Measurements from ENCODE around the gene FBLN1. TPM values are rescaled to one million over a fixed set of nuclear protein-coding genes. Genes with fewer than 3 reads are reported as not detected.

The FBLN1 gene
- total and polyA plus RNA-seq, 2 of the 8 experiments (the other 6 are each of a cell fraction or from before 2014, with no cell fraction given) = 159 to 168 TPM

DNA sequence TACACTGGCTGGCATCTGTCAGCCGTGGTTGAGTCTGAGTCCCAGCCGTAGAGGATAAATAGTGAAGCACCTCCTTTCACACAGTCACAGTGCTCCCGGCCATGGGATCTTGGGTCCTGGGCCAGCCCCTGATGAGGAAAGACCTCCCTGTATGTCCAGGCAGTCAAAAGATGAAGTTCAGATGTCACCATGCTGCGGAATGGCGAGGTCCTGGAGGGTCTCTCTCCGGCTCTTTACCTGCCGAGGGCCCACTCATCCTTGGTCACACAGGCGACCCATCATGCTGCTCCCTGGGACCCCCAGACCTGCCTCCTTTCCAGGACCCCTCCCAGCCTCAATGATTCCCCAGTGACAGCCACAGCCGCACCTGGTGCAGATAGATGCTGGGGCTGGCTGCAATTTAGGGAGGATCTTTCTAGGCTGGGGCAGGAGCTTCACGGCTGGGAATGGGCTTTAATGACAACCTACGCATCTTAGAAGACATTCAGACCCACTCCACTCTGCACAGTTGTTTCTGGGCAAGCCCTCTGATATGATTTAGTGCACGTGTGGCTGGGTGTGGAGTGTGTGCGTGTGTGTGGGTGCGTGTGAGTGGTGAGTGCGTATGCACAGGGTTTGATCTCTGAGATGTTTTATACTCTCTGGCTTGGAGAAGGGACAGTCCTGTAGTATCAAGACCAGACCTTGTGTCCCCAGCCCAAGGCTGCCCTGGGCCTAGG, 79.7 kb downstream of the FBLN1 start:
- no peak overlapping the region for H3K27ac ChIP-seq (ENCODE audit: low read depth, low read length)
- no peak overlapping the region for H4K5ac ChIP-seq (ENCODE audit: insufficient read length, low read depth, low read length)
- no peak overlapping the region for H3K56ac ChIP-seq (replicated peaks; ENCODE audit: insufficient read length, low read depth, low read length)
- no peak overlapping the region for H3K18ac ChIP-seq (ENCODE audit: extremely low read depth, low read length)
- ChIA-PET POLR2A (ENCODE audit: partially characterized antibody) (no interaction called here), CTCF (ENCODE audit: partially characterized antibody) (interaction anchor here (0.6 to 1.8 kb wide), 5 partner anchors 8 to 176 kb away, joined by 3 to 6 read pairs (median 3); no protein-coding TSS in a partner anchor)
- H3K4ac ChIP-seq (replicated peaks; ENCODE audit: insufficient read length, low read depth, low read length) = no peak overlapping the region
- H3K4me2 ChIP-seq (ENCODE audit: insufficient read depth in 1 of 2, low read depth in 2 of 2, low read length in 2 of 2) = no peak overlapping the region
- no peak overlapping the region for H2BK15ac ChIP-seq (ENCODE audit: low read length)
- no peak overlapping the region for H2BK120ac ChIP-seq (replicated peaks; ENCODE audit: low read depth, low read length)
- H2BK20ac ChIP-seq (ENCODE audit: low read length) = no peak overlapping the region
- no peak overlapping the region for H4K8ac ChIP-seq (ENCODE audit: extremely low read depth, insufficient read depth, low read length)
- H2AK5ac ChIP-seq (ENCODE audit: low read depth, low read length) = no peak overlapping the region
- DNase-seq (ENCODE audit: low read depth in 1 of 2, low spot score in 2 of 2) = no peak
- no peaks in the 10 kb centered on the region for H3K23me2 ChIP-seq (ENCODE audit: low read depth, low read length)
- H3K4me3 ChIP-seq (ENCODE audit: extremely low read depth in 1 of 4, insufficient read depth in 2 of 4, low read depth in 3 of 4, low read length in 4 of 4) = no peak overlapping the region
- H2BK5ac ChIP-seq (ENCODE audit: low read depth, low read length) = no peak overlapping the region
- no peak overlapping the region for H2BK12ac ChIP-seq (ENCODE audit: low read depth, low read length)
- no peak overlapping the region for H3K23ac ChIP-seq (ENCODE audit: insufficient read length)
- no peak for FAIRE-seq
- no peak overlapping the region for H2AFZ ChIP-seq (ENCODE audit: low read length)
- 73% methylated on average over 15 of the region's 15 CpGs; no CpG with 5 or more reads in 1 of the 2 experiments for WGBS, 2 experiments (ENCODE audit: extremely low coverage in 1 of 2, insufficient coverage in 1 of 2, insufficient read length in 1 of 2, insufficient replicate concordance in 2 of 2, low coverage in 1 of 2, low lambda C conversion rate in 2 of 2, missing lambda C conversion rate in 1 of 2)
- H3K9me3 ChIP-seq (ENCODE audit: insufficient read depth in 2 of 2, low read depth in 1 of 2, low read length in 1 of 2) = no peaks in the 10 kb centered on the region
- no peak overlapping the region for H3K14ac ChIP-seq (ENCODE audit: insufficient read length)
- H4K91ac ChIP-seq (replicated peaks; ENCODE audit: insufficient read length, low read length) = no peak overlapping the region
- H3K36me3 ChIP-seq (ENCODE audit: control insufficient read depth in 2 of 4, insufficient read depth in 4 of 4, low read length in 3 of 4) = no peaks in the 10 kb centered on the region
- no peak overlapping the region for H3K9ac ChIP-seq (replicated peaks in 1 of 4; ENCODE audit: extremely low read depth in 1 of 4, low read depth in 3 of 4, low read length in 3 of 4)
- no peaks in the 10 kb centered on the region for H3K4me1 ChIP-seq (replicated peaks in 1 of 4; ENCODE audit: control insufficient read depth in 3 of 4, insufficient read depth in 4 of 4, low read length in 3 of 4)
- H4K20me1 ChIP-seq (replicated peaks in 1 of 2; ENCODE audit: control insufficient read depth in 1 of 2, insufficient read depth in 2 of 2, low read length in 2 of 2) = peaks cover 0 to 3% of the 10 kb centered on the region in 2 experiments
- no peaks in the 10 kb centered on the region; a peak in 1 of 7 replicates for H3K27me3 ChIP-seq (replicated peaks in 1 of 4; ENCODE audit: control insufficient read depth in 3 of 4, extremely low read depth in 1 of 4, insufficient read depth in 3 of 4, low read length in 3 of 4)
- H3K79me2 ChIP-seq (ENCODE audit: control insufficient read depth in 1 of 2, insufficient read depth in 2 of 2, low read length in 2 of 2) = no peaks in the 10 kb centered on the region
- no peaks in the 10 kb centered on the region for H3K79me1 ChIP-seq (ENCODE audit: low read depth, low read length)
- TF ChIP-seq SUZ12 (IDR thresholded peaks at IDR 0.05; ENCODE audit: low read length) = no peak
- no peak for TF ChIP-seq RAD21 (IDR thresholded peaks at IDR 0.05 in 1 of 2, conservative IDR thresholded peaks at IDR 0.05 in 1 of 2; ENCODE audit: low read depth in 2 of 2, low read length in 2 of 2)
- no peak for TF ChIP-seq SP4 (IDR thresholded peaks at IDR 0.05; ENCODE audit: low read length)
- no peak for TF ChIP-seq RFX5 (IDR thresholded peaks at IDR 0.05; ENCODE audit: borderline replicate concordance, low read depth, low read length)
- TF ChIP-seq, protein P1, sequence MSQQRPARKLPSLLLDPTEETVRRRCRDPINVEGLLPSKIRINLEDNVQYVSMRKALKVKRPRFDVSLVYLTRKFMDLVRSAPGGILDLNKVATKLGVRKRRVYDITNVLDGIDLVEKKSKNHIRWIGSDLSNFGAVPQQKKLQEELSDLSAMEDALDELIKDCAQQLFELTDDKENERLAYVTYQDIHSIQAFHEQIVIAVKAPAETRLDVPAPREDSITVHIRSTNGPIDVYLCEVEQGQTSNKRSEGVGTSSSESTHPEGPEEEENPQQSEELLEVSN (IDR thresholded peaks at IDR 0.05) = no peak
- TF ChIP-seq BACH1 (IDR thresholded peaks at IDR 0.05; ENCODE audit: low read length) = no peak
- no peak for TF ChIP-seq ZNF274 (IDR thresholded peaks at IDR 0.05; ENCODE audit: borderline replicate concordance, extremely low read depth, low read length)
- TF ChIP-seq CEBPB (IDR thresholded peaks at IDR 0.05; ENCODE audit: low read depth, low read length) = no peak
- no peak for TF ChIP-seq POLR2AphosphoS5 (IDR thresholded peaks at IDR 0.05; ENCODE audit: low read depth, low read length)
- no peak for TF ChIP-seq TAF7 (optimal IDR thresholded peaks at IDR 0.05; ENCODE audit: borderline replicate concordance, low read depth, low read length)
- TF ChIP-seq RBBP5 (IDR thresholded peaks at IDR 0.05; ENCODE audit: borderline replicate concordance, low read depth, low read length) = no peak
- no peak for TF ChIP-seq PHF8 (conservative IDR thresholded peaks at IDR 0.05; ENCODE audit: low read depth, low read length)

Data from H1 (cell line).